Right kidney (tissue), 1 donor: ENCODE measurements around the gene RLF.

Experiments used
- DNase-seq: peaks from one replicate; pipeline ENCODE4 v3.0.0-alpha.2; 2016

RLF gene

DNA sequence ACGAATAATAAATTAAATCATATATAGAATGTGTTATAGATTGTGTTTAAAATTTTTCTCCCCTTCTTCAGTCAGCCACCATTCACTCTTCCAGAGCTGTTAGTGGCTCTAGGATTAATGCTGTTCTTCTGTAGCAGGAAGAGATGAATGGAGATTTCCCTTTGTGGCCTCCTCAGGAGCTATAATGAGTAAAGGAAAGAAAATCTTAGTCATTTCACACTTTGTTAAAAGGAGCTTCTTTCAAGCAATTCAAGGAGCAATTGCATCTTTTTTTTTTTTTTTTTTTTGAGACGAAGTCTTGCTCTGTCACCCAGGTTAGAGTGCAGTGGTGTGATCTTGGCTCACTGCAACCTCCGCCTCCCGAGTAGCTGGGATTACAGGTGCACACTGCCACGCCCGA, 62.9 kb downstream of the RLF start:
- DNase-seq: no peak

- DNase-seq: no peak
Observed at GRCh38 chr1:40226192-40226591, 65.0 kb downstream of the RLF start.

- DNase-seq: no peak
Observed at GRCh38 chr1:40232444-40232843, 71.3 kb downstream of the RLF start.

GRCh38 chr1:40239626-40240025, 78.4 kb downstream of the RLF start:
- DNase-seq: no peak

DNA sequence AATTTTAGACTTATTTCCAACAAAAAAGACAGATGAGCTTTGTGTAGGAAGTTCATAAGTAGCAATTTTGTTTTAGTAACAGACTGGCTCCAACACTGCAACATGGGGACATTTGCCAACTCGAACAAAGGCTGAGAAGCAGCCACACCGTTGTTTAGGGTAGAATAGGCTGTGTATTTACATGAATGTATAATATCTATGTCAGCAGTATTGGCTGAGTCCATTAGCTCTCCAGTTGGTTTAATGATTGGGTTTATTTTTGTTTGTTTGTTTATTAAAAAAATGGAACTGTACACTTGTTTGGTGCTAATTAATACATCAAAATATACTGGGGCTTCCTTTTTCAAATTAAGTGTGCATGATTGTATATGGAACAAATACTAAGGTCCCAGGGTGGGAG, 79.2 kb downstream of the RLF start:
- no peak for DNase-seq

DNA sequence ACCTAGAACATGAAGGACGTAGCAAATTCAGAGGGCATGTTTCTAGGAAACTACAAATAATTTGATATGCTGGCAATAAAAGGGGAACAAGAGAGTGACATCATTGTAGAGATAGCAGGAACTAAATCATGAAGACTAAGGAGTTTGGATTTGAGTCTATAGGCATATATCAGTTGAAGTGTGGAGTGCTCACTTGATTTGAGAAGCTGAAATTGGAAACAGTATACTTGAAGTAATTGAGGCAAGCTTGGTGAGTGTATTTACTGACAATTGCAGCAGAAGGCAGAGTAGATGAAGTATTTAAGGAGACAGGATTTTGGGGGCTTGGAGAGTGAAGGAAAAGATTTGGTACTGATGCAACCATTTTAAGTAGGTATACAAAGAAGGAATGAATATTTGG, 80.2 kb downstream of the RLF start:
- no peak for DNase-seq

DNA sequence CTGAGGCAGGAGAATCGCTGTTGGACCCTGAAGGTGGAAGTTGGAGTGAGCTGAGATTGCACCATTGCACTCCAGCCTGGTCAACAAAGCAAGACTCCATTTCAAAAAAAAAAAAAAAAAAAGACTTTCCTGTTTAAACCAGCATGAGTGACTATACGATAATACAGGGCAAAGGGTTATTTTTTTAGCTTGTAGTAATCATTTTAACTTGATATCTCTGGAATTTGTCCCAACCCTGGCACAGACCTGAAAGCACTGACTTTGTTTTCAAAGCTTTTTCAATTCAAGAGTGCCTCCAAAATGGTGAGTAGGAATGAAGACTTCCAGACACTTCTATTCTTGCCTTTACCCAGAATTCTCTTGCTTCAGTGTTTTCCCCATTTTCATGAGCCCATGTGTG, 82.2 kb downstream of the RLF start:
- DNase-seq: no peak

DNA sequence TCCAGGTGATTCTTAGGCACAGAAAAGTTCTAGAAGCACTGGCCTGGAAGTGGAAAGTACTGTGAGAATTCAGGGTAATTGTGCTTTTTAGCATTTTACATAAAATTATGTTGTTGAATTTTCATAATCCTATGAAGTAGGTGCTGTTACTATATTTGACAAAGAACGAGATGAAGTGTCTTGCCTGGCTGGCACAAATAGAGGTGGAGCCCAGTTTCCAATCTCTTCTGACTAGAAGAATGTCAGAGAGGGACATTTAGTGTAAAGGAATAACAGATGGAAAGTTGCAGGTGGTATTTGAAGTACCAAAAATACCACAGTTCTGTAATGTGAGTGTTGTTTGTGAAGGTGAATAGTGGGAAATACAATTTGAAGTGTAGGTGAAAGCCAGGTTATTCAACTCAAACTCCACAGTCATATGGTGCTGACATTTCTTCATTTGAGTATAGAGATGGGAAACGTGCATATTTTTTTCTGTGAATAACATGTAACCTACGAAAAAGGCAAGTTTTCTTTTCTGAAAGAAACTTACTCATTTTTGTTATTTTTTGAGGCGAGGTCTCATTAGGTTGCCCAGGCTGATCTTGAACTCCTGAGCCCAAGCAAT, 83.1 kb downstream of the RLF start:
- DNase-seq: no peak

GRCh38 chr1:40245686-40246085, 84.5 kb downstream of the RLF start:
- no peak for DNase-seq

GRCh38 chr1:40247655-40248054, 86.5 kb downstream of the RLF start, which contains the start of gene TMCO2:
Gene TMCO2 (plus strand): TSS chr1:40247937. CDS start chr1:40247994, 57 bp downstream.
- no peak for DNase-seq

- no peak for DNase-seq
Observed at GRCh38 chr1:40248412-40248811, 87.2 kb downstream of the RLF start.

GRCh38 chr1:40251456-40251855, 90.3 kb downstream of the RLF start:
- no peak for DNase-seq

- DNase-seq: no peak
Observed at GRCh38 chr1:40252601-40253000, 91.4 kb downstream of the RLF start.

- DNase-seq: no peak
Observed at GRCh38 chr1:40255231-40255630, 94.0 kb downstream of the RLF start.

- no peak for DNase-seq
Observed at GRCh38 chr1:40256401-40257084, 95.4 kb downstream of the RLF start.

GRCh38 chr1:40257313-40257687, 96.1 kb downstream of the RLF start:
- DNase-seq: no peak

- DNase-seq: peak; percentile 95
Observed at GRCh38 chr1:40257688-40258444, 96.7 kb downstream of the RLF start, which contains the start of gene ZMPSTE24. Gene ZMPSTE24 (plus strand): TSS chr1:40258236. CDS start chr1:40258272, 36 bp downstream.

DNA sequence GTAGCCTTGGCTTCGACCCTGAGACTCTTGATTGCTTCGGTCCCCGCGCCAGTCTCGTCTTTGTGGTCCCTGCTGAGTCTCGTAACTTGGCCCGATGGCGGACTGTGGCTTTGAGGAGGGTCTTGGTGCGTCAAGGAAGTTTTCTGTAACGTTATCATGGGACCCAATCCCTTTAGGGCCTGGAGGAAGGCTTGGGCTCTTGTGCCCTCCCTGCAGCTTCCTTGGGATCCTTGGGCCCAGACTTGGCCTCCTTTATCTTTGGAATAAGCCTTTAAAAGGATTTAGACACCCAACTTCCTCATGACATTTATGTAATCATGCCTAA, 97.2 kb downstream of the RLF start:
- DNase-seq: no peak

DNA sequence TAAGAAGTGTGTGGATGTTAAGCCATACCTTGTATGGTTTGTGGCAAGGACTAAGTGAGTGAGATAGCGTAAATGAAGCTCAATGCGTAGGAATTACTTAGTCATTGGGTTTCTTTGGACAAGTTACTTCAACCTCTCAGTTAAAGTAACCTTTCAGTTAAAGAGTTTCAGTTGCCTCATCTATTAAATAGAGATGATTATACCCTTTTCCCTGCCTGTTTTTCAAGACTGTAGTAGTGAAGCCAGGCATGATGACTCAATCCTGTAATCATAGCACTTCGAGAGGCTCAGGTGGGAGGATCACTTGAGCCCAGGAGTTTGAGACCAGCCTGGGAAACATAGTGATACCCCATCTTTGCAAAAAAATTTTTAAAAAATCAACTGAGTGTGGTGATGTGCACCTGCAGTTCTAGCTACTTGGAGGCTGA, 103.2 kb downstream of the RLF start:
- no peak for DNase-seq

- no peak for DNase-seq
Observed at GRCh38 chr1:40265298-40265697, 104.1 kb downstream of the RLF start.

GRCh38 chr1:40265919-40266318, 104.7 kb downstream of the RLF start:
- DNase-seq: no peak

GRCh38 chr1:40266786-40267535, 105.8 kb downstream of the RLF start:
- DNase-seq: no peak

GRCh38 chr1:40267767-40268187, 106.6 kb downstream of the RLF start:
- no peak for DNase-seq
